Progenitor cell of endocrine pancreas (in vitro differentiated cells): ENCODE results near the gene RPS6KL1. TPM values are rescaled to one million over a fixed set of nuclear protein-coding genes. Genes with fewer than 3 reads are reported as not detected.

ENCODE experiments used
- DNase-seq: peaks from one replicate; pipeline ENCODE4 v3.0.0; 2021; ENCODE audit warnings: low spot score; ENCODE audit not compliant: unreplicated experiment
- H3K27ac Mint-ChIP-seq: 2 replicates; pipeline ENCODE4 v1.8.0; 2021; ENCODE audit warnings: mild to moderate bottlenecking, moderate library complexity, mixed read lengths
- H3K27me3 Mint-ChIP-seq: 2 replicates; pipeline ENCODE4 v1.8.0; 2021; ENCODE audit warnings: mixed read lengths
- H3K36me3 Mint-ChIP-seq: 2 replicates; pipeline ENCODE4 v1.8.0; 2022; ENCODE audit warnings: mixed read lengths; ENCODE audit not compliant: insufficient read depth
- H3K4me1 Mint-ChIP-seq: 2 replicates; pipeline ENCODE4 v1.8.0; 2021; ENCODE audit warnings: low read depth, mixed read lengths
- H3K4me3 Mint-ChIP-seq: 2 replicates; pipeline ENCODE4 v1.8.0; 2021; ENCODE audit warnings: low read depth, mild to moderate bottlenecking, moderate library complexity, mixed read lengths
- H3K9me3 Mint-ChIP-seq: 2 replicates; pipeline ENCODE4 v1.8.0; 2021; ENCODE audit warnings: low read depth, mixed read lengths
- CTCF ChIP-seq: fragments of 200-600 bp; sonication (generic); IDR thresholded peaks from one replicate; pipeline ENCODE4 v1.5.0; 2021; ENCODE audit warnings: antibody characterized with exemption, mild to moderate bottlenecking; ENCODE audit not compliant: unreplicated experiment
- total RNA-seq: library from RNA; stranded (reverse); gene quantifications from 2 replicates; pipeline ENCODE4 v1.2.1, GENCODE V29; 2021

RPS6KL1 gene
- total RNA-seq, 1 donor from 2014 or later, result 3.5 TPM

- Mint-ChIP-seq H3K27me3 (peaks cover 23% of the 10 kb centered on the region), H3K9me3 (no peaks in the 10 kb centered on the region), H3K4me1 (peaks cover 24% of the 10 kb centered on the region), H3K36me3 (no peaks in the 10 kb centered on the region), H3K4me3 (peak overlapping the region; percentile 53), H3K27ac (peak overlapping the region; percentile 89)
- no peak for DNase-seq
- TF ChIP-seq CTCF, result no peak
Observed at GRCh38 chr14:74950795-74951442, 27.9 kb upstream of the RPS6KL1 start.

- Mint-ChIP-seq H3K36me3 (no peaks in the 10 kb centered on the region), H3K4me1 (peaks cover 24% of the 10 kb centered on the region), H3K9me3 (no peaks in the 10 kb centered on the region), H3K27ac (peak overlapping the region; percentile 89), H3K27me3 (peaks cover 23% of the 10 kb centered on the region), H3K4me3 (no peak overlapping the region)
- no peak for TF ChIP-seq CTCF
- no peak for DNase-seq
Observed at GRCh38 chr14:74949859-74950573, 27.0 kb upstream of the RPS6KL1 start.

- Mint-ChIP-seq H3K4me1 (peaks cover 24% of the 10 kb centered on the region), H3K36me3 (no peaks in the 10 kb centered on the region)
Observed at GRCh38 chr14:74949191-74949601, 26.1 kb upstream of the RPS6KL1 start.

GRCh38 chr14:74948228-74949175 lies 25.4 kb upstream of the RPS6KL1 start:
- TF ChIP-seq CTCF, result no peak
- no peak overlapping the region for H3K27ac Mint-ChIP-seq
- no peak overlapping the region for H3K4me3 Mint-ChIP-seq
- H3K9me3 Mint-ChIP-seq, result no peaks in the 10 kb centered on the region
- no peak for DNase-seq
- H3K27me3 Mint-ChIP-seq, result peaks cover 24% of the 10 kb centered on the region
- H3K36me3 Mint-ChIP-seq, result no peaks in the 10 kb centered on the region
- H3K4me1 Mint-ChIP-seq, result peaks cover 23% of the 10 kb centered on the region

More at GRCh38 chr14:74949191-74949601, 26.1 kb upstream of the RPS6KL1 start:
- peaks cover 23% of the 10 kb centered on the region for H3K27me3 Mint-ChIP-seq
- TF ChIP-seq CTCF, result no peak
- H3K27ac Mint-ChIP-seq, result no peak overlapping the region
- no peaks in the 10 kb centered on the region for H3K9me3 Mint-ChIP-seq
- no peak overlapping the region for H3K4me3 Mint-ChIP-seq
- DNase-seq, result no peak
